Activated naive CD4-positive, alpha-beta T cell treated with anti-CD3 and anti-CD28 coated beads, Interleukin-2, amount 50 U/mL, for 24 hours (primary cell): ENCODE measurements around the gene ANKRD65.
"Not testable (repeated sequence)": the region's sequence is repeated elsewhere in the genome, so short reads cannot be mapped to it uniquely, and the experiment has no call there.

Source experiments
- H3K27ac Mint-ChIP-seq: one replicate; pipeline ENCODE4 v1.8.0; 2021; ENCODE audit warnings: mild to moderate bottlenecking, mixed read lengths
- H3K27me3 Mint-ChIP-seq: one replicate; pipeline ENCODE4 v1.8.0; 2021; ENCODE audit warnings: mixed read lengths
- H3K36me3 Mint-ChIP-seq: one replicate; pipeline ENCODE4 v1.8.0; 2021; ENCODE audit warnings: mixed read lengths
- H3K4me1 Mint-ChIP-seq: one replicate; pipeline ENCODE4 v1.8.0; 2021; ENCODE audit warnings: mixed read lengths
- H3K4me3 Mint-ChIP-seq: one replicate; pipeline ENCODE4 v1.8.0; 2021; ENCODE audit warnings: mild to moderate bottlenecking, mixed read lengths
- H3K9me3 Mint-ChIP-seq: one replicate; pipeline ENCODE4 v1.8.0; 2021; ENCODE audit warnings: mixed read lengths

ANKRD65 gene

GRCh38 chr1:1451696-1452364 is 30.8 kb upstream of the ANKRD65 start:
- Mint-ChIP-seq H3K27me3 (no peaks in the 10 kb centered on the region), H3K27ac (no peak overlapping the region), H3K9me3 (no peaks in the 10 kb centered on the region), H3K4me1 (no peaks in the 10 kb centered on the region), H3K36me3 (no peaks in the 10 kb centered on the region), H3K4me3 (no peak overlapping the region)

- not testable (repeated sequence) for H3K9me3 Mint-ChIP-seq, H3K4me3 Mint-ChIP-seq, H3K27me3 Mint-ChIP-seq, H3K36me3 Mint-ChIP-seq, H3K27ac Mint-ChIP-seq, H3K4me1 Mint-ChIP-seq
Measured at GRCh38 chr1:1450616-1451015, 29.5 kb upstream of the ANKRD65 start.

GRCh38 chr1:1449099-1449739 is 28.1 kb upstream of the ANKRD65 start, which contains the start of gene ATAD3C:
Gene ATAD3C, plus strand, starts transcription at chr1:1449689. Its CDS starts 995 bp downstream, at chr1:1450684.
- no peak within 1 kb of the TSS for H3K27ac Mint-ChIP-seq

GRCh38 chr1:1446631-1447030 is 25.6 kb upstream of the ANKRD65 start:
- H3K36me3 Mint-ChIP-seq, H3K4me1 Mint-ChIP-seq, H3K4me3 Mint-ChIP-seq, H3K27ac Mint-ChIP-seq, H3K9me3 Mint-ChIP-seq, H3K27me3 Mint-ChIP-seq: not testable (repeated sequence)

More at GRCh38 chr1:1449099-1449739, 28.1 kb upstream of the ANKRD65 start, which contains the start of gene ATAD3C:
- Mint-ChIP-seq H3K4me3 (no peak within 1 kb of the TSS), H3K27me3 (no peaks in the 10 kb centered on the region), H3K4me1 (no peaks in the 10 kb centered on the region), H3K9me3 (no peaks in the 10 kb centered on the region), H3K36me3 (no peaks in the 10 kb centered on the region)

DNA sequence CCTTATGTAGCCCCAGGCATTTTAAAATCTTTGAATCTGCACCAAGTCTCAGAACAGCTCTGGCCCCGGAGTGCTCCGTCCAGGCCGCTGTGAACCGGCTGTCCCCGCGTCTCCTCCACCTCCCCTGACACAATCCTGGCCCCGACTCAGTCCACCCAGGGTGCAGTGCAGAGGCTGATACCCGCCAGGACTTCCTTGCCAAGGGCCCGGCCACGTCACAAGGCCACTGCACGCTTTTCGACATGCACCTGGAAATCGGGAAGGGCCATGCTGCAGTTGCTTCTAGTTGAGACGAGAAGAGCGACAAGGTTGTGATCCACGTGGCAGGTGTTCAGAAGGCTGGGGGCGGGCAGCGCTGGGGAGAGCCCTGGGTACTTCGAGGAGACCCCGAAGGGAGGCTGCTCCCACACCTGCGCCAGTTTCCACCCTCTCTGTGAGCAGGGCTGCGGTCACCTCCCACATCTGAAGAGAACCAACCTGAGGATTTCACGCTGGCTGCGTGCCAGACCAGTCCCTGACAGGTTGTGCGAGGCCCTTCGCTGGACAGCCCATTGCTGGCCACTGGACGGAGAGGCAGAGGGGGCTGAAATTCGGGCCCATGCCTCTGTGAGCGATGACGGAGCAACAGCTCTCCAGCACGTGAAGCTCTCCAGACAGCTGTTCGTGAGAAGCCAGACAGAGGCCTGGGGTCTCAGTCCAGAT is 21.1 kb upstream of the ANKRD65 start:
- Mint-ChIP-seq H3K4me1 (no peaks in the 10 kb centered on the region), H3K9me3 (no peaks in the 10 kb centered on the region), H3K27ac (no peak overlapping the region), H3K4me3 (no peak overlapping the region), H3K36me3 (no peaks in the 10 kb centered on the region), H3K27me3 (peaks cover 2% of the 10 kb centered on the region)

DNA sequence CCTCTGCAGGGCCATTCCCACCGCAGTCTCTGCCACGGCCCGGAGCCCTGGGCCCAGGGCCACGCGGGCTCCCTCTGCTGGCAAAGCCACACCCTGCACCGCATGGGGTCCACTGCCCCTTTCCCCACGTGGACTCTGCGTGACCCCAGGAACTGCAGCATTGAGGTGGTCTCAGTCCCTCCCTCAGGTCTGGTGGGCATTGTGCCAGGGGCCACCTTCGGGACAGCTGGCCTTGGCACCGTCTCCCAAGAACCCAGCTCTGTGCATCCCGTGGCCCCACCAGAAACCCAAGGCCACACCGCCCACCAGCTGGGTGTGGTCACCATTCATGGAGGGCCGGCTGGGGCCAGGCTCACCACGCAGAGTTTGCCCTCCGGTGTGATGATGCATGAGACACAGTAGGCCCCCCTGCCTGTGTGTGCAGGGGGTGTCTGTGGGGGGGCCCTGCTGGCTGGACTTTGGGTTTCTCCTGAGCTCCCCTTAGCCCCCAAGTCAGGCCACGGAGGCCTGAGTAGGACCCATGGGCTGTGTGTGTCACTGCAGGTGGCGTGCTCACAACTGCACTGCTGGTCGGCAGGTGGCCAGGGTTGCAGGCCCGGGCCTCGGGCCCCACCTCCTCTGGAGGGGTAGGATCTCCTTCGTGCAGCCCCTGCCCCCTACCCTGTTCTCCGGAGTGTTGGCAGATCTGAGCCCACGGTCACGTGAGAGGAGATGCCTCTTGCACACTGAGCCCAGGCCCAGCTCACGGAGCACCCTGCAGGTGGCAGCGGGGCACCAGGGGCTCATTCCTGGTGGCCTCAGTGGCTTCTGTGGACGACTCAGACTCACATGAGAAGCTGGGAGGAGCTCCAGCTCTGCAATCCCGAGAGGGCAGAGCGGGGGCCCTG is 20.2 kb upstream of the ANKRD65 start:
- H3K27me3 Mint-ChIP-seq = peaks cover 5% of the 10 kb centered on the region
- no peaks in the 10 kb centered on the region for H3K4me1 Mint-ChIP-seq
- no peak overlapping the region for H3K27ac Mint-ChIP-seq
- H3K4me3 Mint-ChIP-seq = no peak overlapping the region
- no peaks in the 10 kb centered on the region for H3K36me3 Mint-ChIP-seq
- no peaks in the 10 kb centered on the region for H3K9me3 Mint-ChIP-seq

GRCh38 chr1:1440262-1441001 is 19.4 kb upstream of the ANKRD65 start:
- H3K27me3 Mint-ChIP-seq = peaks cover 6% of the 10 kb centered on the region
- H3K36me3 Mint-ChIP-seq = no peaks in the 10 kb centered on the region
- no peaks in the 10 kb centered on the region for H3K4me1 Mint-ChIP-seq
- no peak overlapping the region for H3K4me3 Mint-ChIP-seq
- H3K27ac Mint-ChIP-seq = no peak overlapping the region
- no peaks in the 10 kb centered on the region for H3K9me3 Mint-ChIP-seq

GRCh38 chr1:1439546-1440261 is 18.6 kb upstream of the ANKRD65 start:
- no peak overlapping the region for H3K27ac Mint-ChIP-seq
- H3K9me3 Mint-ChIP-seq = no peaks in the 10 kb centered on the region
- peaks cover 3% of the 10 kb centered on the region for H3K4me1 Mint-ChIP-seq
- H3K4me3 Mint-ChIP-seq = no peak overlapping the region
- H3K36me3 Mint-ChIP-seq = no peaks in the 10 kb centered on the region
- peaks cover 10% of the 10 kb centered on the region for H3K27me3 Mint-ChIP-seq

DNA sequence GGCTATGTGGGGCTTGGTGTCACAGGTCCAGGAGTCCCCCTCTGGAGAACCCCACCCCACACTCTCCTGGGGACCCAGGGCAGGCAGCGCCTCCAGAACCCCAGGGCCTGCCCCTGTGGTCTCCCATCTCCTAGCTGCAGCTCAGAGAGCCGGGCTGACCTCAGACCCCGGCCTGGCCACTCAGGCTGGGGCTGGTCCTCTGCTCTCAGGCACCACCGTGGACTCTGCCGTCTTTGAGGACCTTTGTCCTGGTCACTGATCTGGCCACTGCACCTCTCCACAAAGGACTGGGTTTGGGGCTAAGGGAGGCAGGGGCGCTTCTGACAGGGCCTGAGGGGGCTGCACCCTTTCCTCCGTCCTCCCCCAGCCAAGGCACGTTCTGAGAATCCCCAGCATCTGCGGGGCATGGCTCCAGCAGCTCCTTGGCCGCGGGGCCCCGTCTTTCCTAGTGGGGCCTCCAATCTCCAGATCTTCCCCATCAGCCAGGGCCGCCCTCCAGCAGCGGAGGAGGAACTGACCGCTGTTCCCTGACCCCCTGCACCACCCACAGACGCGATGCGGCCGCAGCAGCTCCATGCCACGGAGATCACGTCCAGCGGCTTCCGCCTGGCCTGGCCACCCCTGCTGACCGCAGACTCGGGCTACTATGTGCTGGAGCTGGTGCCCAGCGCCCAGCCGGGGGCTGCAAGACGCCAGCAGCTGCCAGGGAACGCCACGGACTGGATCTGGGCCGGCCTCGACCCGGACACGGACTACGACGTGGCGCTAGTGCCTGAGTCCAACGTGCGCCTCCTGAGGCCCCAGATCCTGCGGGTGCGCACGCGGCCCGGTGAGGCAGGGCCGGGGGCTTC is 17.7 kb upstream of the ANKRD65 start:
- H3K36me3 Mint-ChIP-seq = no peaks in the 10 kb centered on the region
- peaks cover 10% of the 10 kb centered on the region for H3K27me3 Mint-ChIP-seq
- no peak overlapping the region for H3K4me3 Mint-ChIP-seq
- H3K9me3 Mint-ChIP-seq = no peaks in the 10 kb centered on the region
- peaks cover 5% of the 10 kb centered on the region for H3K4me1 Mint-ChIP-seq
- no peak overlapping the region for H3K27ac Mint-ChIP-seq

DNA sequence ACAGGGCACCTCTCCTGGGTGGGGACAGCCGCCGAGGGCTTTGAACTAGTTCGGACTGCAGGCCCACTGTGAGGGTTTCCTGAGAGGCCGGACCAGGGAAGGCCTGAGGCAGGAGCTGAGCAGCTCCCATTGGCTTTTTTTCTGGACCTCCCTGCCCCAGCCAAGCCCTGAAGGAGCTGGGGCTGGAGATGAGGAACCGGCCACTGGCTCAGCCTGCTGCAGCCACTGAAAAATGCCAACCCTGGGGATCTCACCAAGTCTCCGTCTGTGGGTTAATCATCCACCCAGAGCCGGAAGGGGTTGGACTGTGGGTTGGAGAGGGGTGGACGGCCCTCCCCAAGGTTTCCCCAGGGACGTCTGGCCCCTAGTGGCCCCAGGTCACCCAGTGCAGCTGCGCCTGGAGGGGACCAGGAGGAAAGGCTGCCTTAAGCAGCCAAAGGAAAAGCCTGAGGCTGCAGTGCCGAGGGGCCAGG is 16.9 kb upstream of the ANKRD65 start:
- peaks cover 7% of the 10 kb centered on the region for H3K4me1 Mint-ChIP-seq
- H3K27me3 Mint-ChIP-seq = peaks cover 10% of the 10 kb centered on the region
- no peak overlapping the region for H3K4me3 Mint-ChIP-seq
- no peaks in the 10 kb centered on the region for H3K36me3 Mint-ChIP-seq
- H3K27ac Mint-ChIP-seq = no peak overlapping the region
- no peaks in the 10 kb centered on the region for H3K9me3 Mint-ChIP-seq

DNA sequence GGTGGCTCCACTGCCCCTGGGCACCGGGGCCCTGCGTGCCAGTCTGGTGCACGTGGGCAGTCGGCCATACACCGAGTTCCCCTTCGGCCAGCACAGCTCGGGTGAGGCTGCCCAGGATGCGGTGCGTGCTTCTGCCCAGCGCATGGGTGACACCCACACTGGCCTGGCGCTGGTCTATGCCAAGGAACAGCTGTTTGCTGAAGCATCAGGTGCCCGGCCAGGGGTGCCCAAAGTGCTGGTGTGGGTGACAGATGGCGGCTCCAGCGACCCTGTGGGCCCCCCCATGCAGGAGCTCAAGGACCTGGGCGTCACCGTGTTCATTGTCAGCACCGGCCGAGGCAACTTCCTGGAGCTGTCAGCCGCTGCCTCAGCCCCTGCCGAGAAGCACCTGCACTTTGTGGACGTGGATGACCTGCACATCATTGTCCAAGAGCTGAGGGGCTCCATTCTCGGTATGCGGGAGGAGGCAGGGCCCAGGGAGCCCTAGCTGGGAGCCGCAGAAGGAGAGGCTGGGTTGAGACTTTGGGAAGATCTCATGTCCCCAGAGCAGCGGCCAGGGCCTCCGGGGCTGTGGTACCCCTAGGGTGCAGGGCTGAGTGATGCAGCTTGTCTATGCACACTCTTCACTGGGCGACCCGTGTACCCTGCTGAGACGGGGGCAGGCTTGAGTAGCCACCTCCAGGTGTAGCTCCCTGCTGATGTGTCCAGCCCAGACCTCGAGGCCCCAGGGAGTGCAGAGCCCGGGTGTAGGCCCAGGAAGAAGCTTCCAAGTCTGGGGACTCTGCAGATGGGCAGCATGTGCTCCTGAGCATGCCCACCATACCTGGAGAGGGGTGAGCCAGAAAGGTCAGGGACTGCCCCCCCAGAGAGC is 16.2 kb upstream of the ANKRD65 start:
- Mint-ChIP-seq H3K4me3 (no peak overlapping the region), H3K27me3 (peaks cover 10% of the 10 kb centered on the region), H3K9me3 (no peaks in the 10 kb centered on the region), H3K4me1 (peaks cover 7% of the 10 kb centered on the region), H3K27ac (no peak overlapping the region), H3K36me3 (no peaks in the 10 kb centered on the region)

GRCh38 chr1:1436630-1437032 is 15.6 kb upstream of the ANKRD65 start:
- H3K4me3 Mint-ChIP-seq = no peak overlapping the region

More at GRCh38 chr1:1436630-1437032, 15.6 kb upstream of the ANKRD65 start:
- Mint-ChIP-seq H3K9me3 (no peaks in the 10 kb centered on the region), H3K36me3 (no peaks in the 10 kb centered on the region), H3K4me1 (peaks cover 7% of the 10 kb centered on the region), H3K27me3 (peaks cover 10% of the 10 kb centered on the region), H3K27ac (no peak overlapping the region)
